B cell (primary cell): ENCODE measurements around the gene SH3BGRL3. TPM values are rescaled to one million over a fixed set of nuclear protein-coding genes. Genes with fewer than 3 reads are reported as not detected.

ENCODE experiments used
- ATAC-seq: fragments of 200-7000 bp; cut with Tn5 transposase; one replicate; pipeline ENCODE4 v1.10.0; 2021; ENCODE audit warnings: low read depth, mild to moderate bottlenecking, moderate number of reproducible peaks, moderate library complexity
- CTCF ChIA-PET: fragments of 350-600 bp; sonication (Branson Sonifier 250); formaldehyde crosslinking; loops from one replicate; lab custom pipeline; 2021; ENCODE audit warnings: antibody characterized with exemption, inconsistent platforms; lab: Charles Lee
- POLR2A ChIA-PET: fragments of 350-600 bp; sonication (Branson Sonifier 250); formaldehyde crosslinking; loops from one replicate; lab custom pipeline; 2021; ENCODE audit warnings: antibody characterized with exemption; lab: Charles Lee
- DNase-seq: peaks from one replicate; pipeline ENCODE4 v3.0.0; 2013
- H2AFZ ChIP-seq: 2 replicates; pipeline ENCODE4 v1.6.1; 2012; ENCODE audit warnings: mild to moderate bottlenecking, low read depth, low read length; ENCODE audit not compliant: insufficient read depth, poor library complexity, severe bottlenecking
- H3K27ac ChIP-seq, 2 donors: 1 replicate in 1 of 2; 2 replicates in 1 of 2; pipeline ENCODE4 v1.5.1; 2012 to 2013; ENCODE audit warnings: low read length in 2 of 2, mild to moderate bottlenecking in 2 of 2, moderate library complexity in 1 of 2
- H3K27me3 ChIP-seq, 4 experiments: fragments of 200-600 bp in 1 of 4; sonication (generic) in 1 of 4; replicated peaks in 1 of 4; 1 replicate in 2 of 4; 2 replicates in 2 of 4; pipeline versions ENCODE4 v1.6.1 to v1.7.0; 2013 to 2016; ENCODE audit warnings: low read length in 3 of 4, mild to moderate bottlenecking in 2 of 4, mixed read lengths in 1 of 4, moderate library complexity in 1 of 4; ENCODE audit not compliant: insufficient read depth in 4 of 4, control insufficient read depth in 3 of 4; ENCODE audit errors: control extremely low read depth in 1 of 4
- H3K36me3 ChIP-seq, 2 experiments: replicated peaks in 1 of 2; 1 replicate in 1 of 2; 2 replicates in 1 of 2; pipeline versions ENCODE4 v1.6.1 to v1.7.1; 2013; ENCODE audit warnings: low read length in 1 of 2; ENCODE audit not compliant: insufficient read depth in 2 of 2, control insufficient read depth in 1 of 2; ENCODE audit errors: control extremely low read depth in 1 of 2, extremely low read depth in 1 of 2
- H3K4me1 ChIP-seq, 2 donors: fragments of 200-600 bp in 1 of 2; sonication (generic) in 1 of 2; 1 replicate in 1 of 2; 2 replicates in 1 of 2; pipeline versions ENCODE4 v1.5.1 to v1.6.1; 2013 to 2017; ENCODE audit warnings: low read length in 2 of 2; ENCODE audit not compliant: control insufficient read depth in 2 of 2, insufficient read depth in 2 of 2
- H3K4me2 ChIP-seq: replicated peaks from 2 replicates; pipeline ENCODE3; 2012; ENCODE audit warnings: mild to moderate bottlenecking, low read depth, low read length; ENCODE audit not compliant: poor library complexity, severe bottlenecking
- H3K4me3 ChIP-seq, 5 experiments: fragments of 200-600 bp in 1 of 5; sonication (generic) in 1 of 5; 1 replicate in 3 of 5; 2 replicates in 2 of 5; pipeline versions ENCODE4 v1.5.1 to v1.7.0; 2011 to 2016; ENCODE audit warnings: low read length in 4 of 5, mild to moderate bottlenecking in 4 of 5, low read depth in 2 of 5, control low read depth in 1 of 5, moderate library complexity in 1 of 5; ENCODE audit not compliant: insufficient read depth in 1 of 5; ENCODE audit errors: control extremely low read depth in 1 of 5, extremely low read depth in 1 of 5
- H3K79me2 ChIP-seq: fragments of 200-600 bp; sonication (generic); one replicate; pipeline ENCODE4 v1.6.0; 2016; ENCODE audit warnings: low read length; ENCODE audit not compliant: control insufficient read depth, insufficient read depth
- H3K9ac ChIP-seq: fragments of 200-600 bp; sonication (generic); 2 replicates; pipeline ENCODE4 v1.6.1; 2017; ENCODE audit warnings: mild to moderate bottlenecking, low read length, moderate library complexity
- H3K9me3 ChIP-seq, 3 donors: one replicate each; pipeline versions ENCODE4 v1.6.1 to v1.7.1; 2013; ENCODE audit warnings: low read length in 2 of 3; ENCODE audit not compliant: control insufficient read depth in 2 of 3, insufficient read depth in 1 of 3; ENCODE audit errors: control extremely low read depth in 1 of 3
- H4K20me1 ChIP-seq: 2 replicates; pipeline ENCODE4 v1.6.0; 2012; ENCODE audit warnings: mild to moderate bottlenecking, low read length; ENCODE audit not compliant: insufficient read depth, control insufficient read depth, poor library complexity, severe bottlenecking
- H3K27ac Mint-ChIP-seq: one replicate; pipeline ENCODE4 v1.8.0; 2021; ENCODE audit warnings: mixed read lengths
- H3K27me3 Mint-ChIP-seq: one replicate; pipeline ENCODE4 v1.8.0; 2021; ENCODE audit warnings: mixed read lengths
- H3K4me1 Mint-ChIP-seq: one replicate; pipeline ENCODE4 v1.8.0; 2021; ENCODE audit warnings: mixed read lengths
- H3K4me3 Mint-ChIP-seq: one replicate; pipeline ENCODE4 v1.8.0; 2021; ENCODE audit warnings: mixed read lengths
- H3K9me3 Mint-ChIP-seq: one replicate; pipeline ENCODE4 v1.8.0; 2022; ENCODE audit warnings: mixed read lengths; ENCODE audit not compliant: insufficient read depth
- EZH2 ChIP-seq: IDR thresholded peaks from 2 replicates; pipeline ENCODE4 v1.6.1; 2012; ENCODE audit warnings: borderline replicate concordance, low read depth, mild to moderate bottlenecking, moderate library complexity, low read length; ENCODE audit not compliant: insufficient read depth, poor library complexity, severe bottlenecking
- WGBS: methylation state at CpG from one replicate; pipeline ENCODE4 v1.1.5; 2013; ENCODE audit warnings: missing lambda C conversion rate; ENCODE audit not compliant: insufficient coverage; 5-methylcytosine and 5-hydroxymethylcytosine counted together
- intact Hi-C: fragments of 100-400 bp; cut with micrococcal nuclease; formaldehyde crosslinking; loops from one replicate; pipeline ENCODE4 v1.10.0; 2022
- polyA plus RNA-seq: library from polyadenylated mRNA; depleted of rRNA; stranded (reverse); fragments of >200 nt; gene quantifications from 2 replicates; pipeline ENCODE4 v1.2.3, GENCODE V29; 2012
- total RNA-seq, 2 donors: library from RNA; stranded (reverse); fragments of 120-200 nt in 1 of 2; gene quantifications; 1 replicate in 1 of 2; 2 replicates in 1 of 2; pipeline versions ENCODE4 v1.2.3 to v1.2.4, GENCODE V29; 2013 to 2022
- TF ChIP-seq, protein P1 (sequence below): fragments of 200-600 bp; IDR thresholded peaks from one replicate; pipeline ENCODE4 v1.8.0; 2022; ENCODE audit warnings: antibody characterized with exemption, mild to moderate bottlenecking

Gene SH3BGRL3
- total and polyA plus RNA-seq, 2 donors (not counting 1 experiment from before 2014, with no cell fraction given), result 150 to 232 TPM

GRCh38 chr1:26268290-26269197 is 11.3 kb upstream of the SH3BGRL3 start:
- no peak overlapping the region for H3K4me3 ChIP-seq
- ATAC-seq (no peak), DNase-seq (no peak)
- H3K4me1 Mint-ChIP-seq, result peaks cover 4% of the 10 kb centered on the region
- H3K9me3 Mint-ChIP-seq, result peaks cover 6% of the 10 kb centered on the region
- peaks cover 0 to 6% (median 0%) of the 10 kb centered on the region in 3 donors for H3K9me3 ChIP-seq
- CTCF ChIA-PET, result no interaction called here
- no peaks in the 10 kb centered on the region for H4K20me1 ChIP-seq
- 96% methylated on average over 8 of the region's 9 CpGs for WGBS
- POLR2A ChIA-PET, result interaction anchor here (0.6 kb wide), 1 partner anchor 59 kb away, joined by 3 read pairs; no protein-coding TSS in a partner anchor
- no peaks in the 10 kb centered on the region for H3K27me3 Mint-ChIP-seq
- peaks cover 3 to 38% of the 10 kb centered on the region in 2 experiments for H3K36me3 ChIP-seq
- intact Hi-C loops, result no loop called here
- no peaks in the 10 kb centered on the region for H3K27me3 ChIP-seq
- H2AFZ ChIP-seq, result no peak overlapping the region
- H3K79me2 ChIP-seq, result no peaks in the 10 kb centered on the region
- no peak overlapping the region for H3K9ac ChIP-seq
- TF ChIP-seq, protein P1, sequence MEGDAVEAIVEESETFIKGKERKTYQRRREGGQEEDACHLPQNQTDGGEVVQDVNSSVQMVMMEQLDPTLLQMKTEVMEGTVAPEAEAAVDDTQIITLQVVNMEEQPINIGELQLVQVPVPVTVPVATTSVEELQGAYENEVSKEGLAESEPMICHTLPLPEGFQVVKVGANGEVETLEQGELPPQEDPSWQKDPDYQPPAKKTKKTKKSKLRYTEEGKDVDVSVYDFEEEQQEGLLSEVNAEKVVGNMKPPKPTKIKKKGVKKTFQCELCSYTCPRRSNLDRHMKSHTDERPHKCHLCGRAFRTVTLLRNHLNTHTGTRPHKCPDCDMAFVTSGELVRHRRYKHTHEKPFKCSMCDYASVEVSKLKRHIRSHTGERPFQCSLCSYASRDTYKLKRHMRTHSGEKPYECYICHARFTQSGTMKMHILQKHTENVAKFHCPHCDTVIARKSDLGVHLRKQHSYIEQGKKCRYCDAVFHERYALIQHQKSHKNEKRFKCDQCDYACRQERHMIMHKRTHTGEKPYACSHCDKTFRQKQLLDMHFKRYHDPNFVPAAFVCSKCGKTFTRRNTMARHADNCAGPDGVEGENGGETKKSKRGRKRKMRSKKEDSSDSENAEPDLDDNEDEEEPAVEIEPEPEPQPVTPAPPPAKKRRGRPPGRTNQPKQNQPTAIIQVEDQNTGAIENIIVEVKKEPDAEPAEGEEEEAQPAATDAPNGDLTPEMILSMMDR, result no peak
- no peak for TF ChIP-seq EZH2
- no peak overlapping the region for H3K4me3 Mint-ChIP-seq
- peaks cover 4 to 5% of the 10 kb centered on the region in 2 donors for H3K4me1 ChIP-seq
- no peak overlapping the region for H3K4me2 ChIP-seq
- H3K27ac ChIP-seq, result no peak overlapping the region
- H3K27ac Mint-ChIP-seq, result no peak overlapping the region

DNA sequence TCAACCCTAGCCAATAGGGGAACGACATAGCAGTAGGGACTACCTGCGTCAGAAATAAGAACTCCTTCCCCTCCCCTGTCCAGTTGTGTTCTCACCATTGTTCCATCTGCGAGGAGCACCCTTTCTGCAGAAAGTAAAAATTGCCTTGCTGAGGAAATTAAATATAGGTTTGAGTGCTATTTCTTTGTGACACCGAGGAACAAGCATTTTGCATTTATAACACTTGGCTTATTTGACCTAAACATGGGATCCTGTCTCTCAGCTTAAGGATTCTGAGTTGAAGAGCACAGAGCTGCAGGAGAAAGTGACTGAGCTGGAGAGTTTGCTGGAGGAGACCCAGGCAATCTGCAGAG is 10.7 kb upstream of the SH3BGRL3 start:
- Histone ChIP-seq H4K20me1 (no peaks in the 10 kb centered on the region), H3K4me2 (no peak overlapping the region), H3K4me1 (peaks cover 4 to 5% of the 10 kb centered on the region in 2 donors), H3K4me3 (no peak overlapping the region), H2AFZ (no peak overlapping the region), H3K36me3 (peaks cover 3 to 38% of the 10 kb centered on the region in 2 experiments), H3K27ac (no peak overlapping the region), H3K9ac (no peak overlapping the region), H3K27me3 (no peaks in the 10 kb centered on the region), H3K9me3 (peaks cover 0 to 6% (median 0%) of the 10 kb centered on the region in 3 donors), H3K79me2 (no peaks in the 10 kb centered on the region)
- no CpG with 5 or more reads among the region's 4 CpGs for WGBS
- intact Hi-C loops, result no loop called here
- H3K27me3 Mint-ChIP-seq, result no peaks in the 10 kb centered on the region
- ChIA-PET POLR2A (interaction anchor here (0.6 kb wide), 2 partner anchors 11 to 58 kb away, joined by 3 to 4 read pairs; no protein-coding TSS in a partner anchor), CTCF (interaction anchor here (26.4 kb wide), 1 partner anchor 50 kb away, joined by 1400 read pairs; the partner anchor contains the start of genes CD52 and UBXN11)
- H3K27ac Mint-ChIP-seq, result no peak overlapping the region
- peaks cover 6% of the 10 kb centered on the region for H3K9me3 Mint-ChIP-seq
- DNase-seq, result no peak
- peaks cover 4% of the 10 kb centered on the region for H3K4me1 Mint-ChIP-seq
- no peak overlapping the region for H3K4me3 Mint-ChIP-seq
- TF ChIP-seq, protein P1, result no peak
- TF ChIP-seq EZH2, result no peak
- ATAC-seq, result no peak
